DND-41 (cell line): Measurements from ENCODE around the gene SKAP1.

Source experiments
- EZH2 ChIP-seq: IDR thresholded peaks from 3 replicates; pipeline ENCODE4 v1.6.1; 2012; ENCODE audit warnings: borderline replicate concordance, low read depth, mild to moderate bottlenecking, moderate library complexity, low read length, inconsistent platforms; ENCODE audit not compliant: severe bottlenecking
- TF ChIP-seq, protein P1 (sequence below): IDR thresholded peaks from 2 replicates; pipeline ENCODE4 v1.5.1; 2012; ENCODE audit warnings: borderline replicate concordance, low read length, moderate library complexity, mild to moderate bottlenecking; ENCODE audit not compliant: poor library complexity, severe bottlenecking; ENCODE audit errors: extremely low read depth

GRCh38 chr17:48240562-48241130, 189.4 kb downstream of the SKAP1 start:
- TF ChIP-seq, protein P1, sequence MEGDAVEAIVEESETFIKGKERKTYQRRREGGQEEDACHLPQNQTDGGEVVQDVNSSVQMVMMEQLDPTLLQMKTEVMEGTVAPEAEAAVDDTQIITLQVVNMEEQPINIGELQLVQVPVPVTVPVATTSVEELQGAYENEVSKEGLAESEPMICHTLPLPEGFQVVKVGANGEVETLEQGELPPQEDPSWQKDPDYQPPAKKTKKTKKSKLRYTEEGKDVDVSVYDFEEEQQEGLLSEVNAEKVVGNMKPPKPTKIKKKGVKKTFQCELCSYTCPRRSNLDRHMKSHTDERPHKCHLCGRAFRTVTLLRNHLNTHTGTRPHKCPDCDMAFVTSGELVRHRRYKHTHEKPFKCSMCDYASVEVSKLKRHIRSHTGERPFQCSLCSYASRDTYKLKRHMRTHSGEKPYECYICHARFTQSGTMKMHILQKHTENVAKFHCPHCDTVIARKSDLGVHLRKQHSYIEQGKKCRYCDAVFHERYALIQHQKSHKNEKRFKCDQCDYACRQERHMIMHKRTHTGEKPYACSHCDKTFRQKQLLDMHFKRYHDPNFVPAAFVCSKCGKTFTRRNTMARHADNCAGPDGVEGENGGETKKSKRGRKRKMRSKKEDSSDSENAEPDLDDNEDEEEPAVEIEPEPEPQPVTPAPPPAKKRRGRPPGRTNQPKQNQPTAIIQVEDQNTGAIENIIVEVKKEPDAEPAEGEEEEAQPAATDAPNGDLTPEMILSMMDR: no peak
- TF ChIP-seq EZH2: no peak
